Loucy (cell line): ENCODE measurements around the gene UBA5.

Experiments
- EZH2phosphoT487 ChIP-seq: fragments of 200-600 bp; IDR thresholded peaks from 2 replicates; pipeline ENCODE4 v1.6.1; 2018; ENCODE audit warnings: antibody characterized with exemption, mild to moderate bottlenecking, moderate library complexity, borderline replicate concordance
- TF ChIP-seq, protein P1 (sequence below): fragments of 200-600 bp; sonication (generic); conservative IDR thresholded peaks from 2 replicates; pipeline ENCODE4 v1.5.1; 2014; ENCODE audit warnings: mild to moderate bottlenecking, antibody characterized with exemption, low read length

DNA sequence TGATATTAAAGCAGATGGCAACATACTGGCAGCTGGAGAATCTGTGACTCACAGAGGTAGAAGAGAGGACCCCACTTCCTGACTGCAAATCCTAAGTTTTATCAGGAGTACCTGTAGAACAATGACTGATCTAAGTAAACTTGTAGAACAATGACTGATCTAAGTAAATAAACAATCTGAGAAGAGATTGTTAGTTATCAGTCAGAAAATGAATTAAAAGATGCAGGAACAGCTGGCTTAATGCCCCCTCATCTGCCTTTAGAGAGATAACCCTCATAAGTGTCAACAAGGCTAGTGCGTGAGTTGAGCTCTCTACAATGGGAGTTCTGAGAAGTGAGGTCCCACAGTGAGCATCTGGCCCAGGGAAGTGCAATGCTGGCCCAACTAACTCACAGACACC lies 15.1 kb upstream of the UBA5 start:
- TF ChIP-seq, protein P1, sequence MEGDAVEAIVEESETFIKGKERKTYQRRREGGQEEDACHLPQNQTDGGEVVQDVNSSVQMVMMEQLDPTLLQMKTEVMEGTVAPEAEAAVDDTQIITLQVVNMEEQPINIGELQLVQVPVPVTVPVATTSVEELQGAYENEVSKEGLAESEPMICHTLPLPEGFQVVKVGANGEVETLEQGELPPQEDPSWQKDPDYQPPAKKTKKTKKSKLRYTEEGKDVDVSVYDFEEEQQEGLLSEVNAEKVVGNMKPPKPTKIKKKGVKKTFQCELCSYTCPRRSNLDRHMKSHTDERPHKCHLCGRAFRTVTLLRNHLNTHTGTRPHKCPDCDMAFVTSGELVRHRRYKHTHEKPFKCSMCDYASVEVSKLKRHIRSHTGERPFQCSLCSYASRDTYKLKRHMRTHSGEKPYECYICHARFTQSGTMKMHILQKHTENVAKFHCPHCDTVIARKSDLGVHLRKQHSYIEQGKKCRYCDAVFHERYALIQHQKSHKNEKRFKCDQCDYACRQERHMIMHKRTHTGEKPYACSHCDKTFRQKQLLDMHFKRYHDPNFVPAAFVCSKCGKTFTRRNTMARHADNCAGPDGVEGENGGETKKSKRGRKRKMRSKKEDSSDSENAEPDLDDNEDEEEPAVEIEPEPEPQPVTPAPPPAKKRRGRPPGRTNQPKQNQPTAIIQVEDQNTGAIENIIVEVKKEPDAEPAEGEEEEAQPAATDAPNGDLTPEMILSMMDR = no peak
- TF ChIP-seq EZH2phosphoT487 = no peak
